ENCODE data around the gene TNP1. TPM values are rescaled to one million over a fixed set of nuclear protein-coding genes. Genes with fewer than 3 reads are reported as not detected.

The TNP1 gene
- total and polyA plus RNA-seq, 10 donors, result not detected

GRCh38 chr2:216857131-216857550 lies 2.7 kb downstream of the TNP1 start:
- Histone ChIP-seq H3K27me3 (replicated peaks in 1 of 7) (no peaks in the 10 kb centered on the region), H3K9me3 (no peaks in the 10 kb centered on the region), H3K27ac (no peak overlapping the region), H3K4me1 (peaks cover 0 to 9% (median 0%) of the 10 kb centered on the region in 6 donors), H3K36me3 (no peaks in the 10 kb centered on the region), H3K4me3 (no peak overlapping the region)
- no peak for DNase-seq
- intact Hi-C loops (cut with DNase I; ENCODE audit: low total_unique reads), result no loop called here
- TF ChIP-seq POLR2A (IDR thresholded peaks at IDR 0.05), result no peak
- no peak for TF ChIP-seq CTCF (IDR thresholded peaks at IDR 0.05 in 8 of 11, conservative IDR thresholded peaks at IDR 0.05 in 3 of 11)
- no peak for TF ChIP-seq POLR2AphosphoS5 (IDR thresholded peaks at IDR 0.05)
- 49 to 74% (median 71%) methylated on average over 3 of the region's 3 CpGs for WGBS, 5 donors

- WGBS, 5 donors, result 86 to 97% (median 94%) methylated on average over 5 of the region's 5 CpGs
- no peak overlapping the region for H3K27ac ChIP-seq
- no peak for DNase-seq
- H3K4me3 ChIP-seq, result no peak overlapping the region
- intact Hi-C loops (cut with DNase I; ENCODE audit: low total_unique reads), result no loop called here
- no peaks in the 10 kb centered on the region for H3K9me3 ChIP-seq
- H3K27me3 ChIP-seq (replicated peaks in 1 of 7), result no peaks in the 10 kb centered on the region
- TF ChIP-seq POLR2A (IDR thresholded peaks at IDR 0.05) (no peak), CTCF (IDR thresholded peaks at IDR 0.05 in 8 of 11, conservative IDR thresholded peaks at IDR 0.05 in 3 of 11) (no peak), POLR2AphosphoS5 (IDR thresholded peaks at IDR 0.05) (no peak)
- peaks cover 0 to 9% (median 0%) of the 10 kb centered on the region in 6 donors for H3K4me1 ChIP-seq
- no peaks in the 10 kb centered on the region for H3K36me3 ChIP-seq
Measured at GRCh38 chr2:216856406-216857065, 3.3 kb downstream of the TNP1 start.

- Histone ChIP-seq H3K36me3 (no peaks in the 10 kb centered on the region), H3K27ac (no peak overlapping the region), H3K27me3 (replicated peaks in 1 of 7) (no peaks in the 10 kb centered on the region), H3K4me3 (no peak overlapping the region), H3K9me3 (no peaks in the 10 kb centered on the region), H3K4me1 (peaks cover 0 to 9% (median 0%) of the 10 kb centered on the region in 6 donors)
- TF ChIP-seq POLR2A (IDR thresholded peaks at IDR 0.05), result no peak
- no peak for TF ChIP-seq CTCF (IDR thresholded peaks at IDR 0.05 in 8 of 11, conservative IDR thresholded peaks at IDR 0.05 in 3 of 11)
- no peak for TF ChIP-seq POLR2AphosphoS5 (IDR thresholded peaks at IDR 0.05)
- 63 to 85% (median 75%) methylated on average over 3 of the region's 3 CpGs for WGBS, 5 donors
- DNase-seq, result no peak
- intact Hi-C loops (cut with DNase I; ENCODE audit: low total_unique reads), result no loop called here
Measured at GRCh38 chr2:216855605-216856004, 4.3 kb downstream of the TNP1 start.

GRCh38 chr2:216855079-216855478 lies 4.8 kb downstream of the TNP1 start:
- DNase-seq, result no peak
- Histone ChIP-seq H3K36me3 (no peaks in the 10 kb centered on the region), H3K9me3 (no peaks in the 10 kb centered on the region), H3K27ac (no peak overlapping the region), H3K4me1 (peaks cover 0 to 9% (median 0%) of the 10 kb centered on the region in 6 donors), H3K4me3 (no peak overlapping the region), H3K27me3 (replicated peaks in 1 of 7) (no peaks in the 10 kb centered on the region)
- TF ChIP-seq POLR2AphosphoS5 (IDR thresholded peaks at IDR 0.05), result no peak
- TF ChIP-seq CTCF (IDR thresholded peaks at IDR 0.05 in 8 of 11, conservative IDR thresholded peaks at IDR 0.05 in 3 of 11), result no peak
- no peak for TF ChIP-seq POLR2A (IDR thresholded peaks at IDR 0.05)
- WGBS, 5 donors, result 90 to 99% (median 96%) methylated on average over 4 of the region's 4 CpGs
- intact Hi-C loops (cut with DNase I; ENCODE audit: low total_unique reads), result no loop called here
